GM18907 (cell line): ENCODE results near the gene FFAR3.
"Not testable (repeated sequence)": the region's sequence is repeated elsewhere in the genome, so short reads cannot be mapped to it uniquely, and the experiment has no call there.

Experiments used
- ATAC-seq: cut with Tn5 transposase; IDR thresholded peaks from one replicate; pipeline ENCODE4 v1.9.1; 2021; ENCODE audit warnings: mild to moderate bottlenecking, moderate library complexity; ENCODE audit not compliant: unreplicated experiment

The FFAR3 gene

GRCh38 chr19:35399948-35400772 is 41.9 kb downstream of the FFAR3 start:
- no peak for ATAC-seq

GRCh38 chr19:35400773-35401100 is 42.5 kb downstream of the FFAR3 start:
- no peak for ATAC-seq

GRCh38 chr19:35401416-35401815 is 43.2 kb downstream of the FFAR3 start:
- ATAC-seq = not testable (repeated sequence)

- ATAC-seq = no peak
Measured at GRCh38 chr19:35403116-35403760, 45.0 kb downstream of the FFAR3 start.

GRCh38 chr19:35404879-35405622 is 46.8 kb downstream of the FFAR3 start:
- ATAC-seq = no peak

GRCh38 chr19:35407619-35408018 is 49.4 kb downstream of the FFAR3 start:
- no peak for ATAC-seq

- peak; percentile 69 for ATAC-seq
Measured at GRCh38 chr19:35408284-35409171, 50.3 kb downstream of the FFAR3 start.

GRCh38 chr19:35409191-35409590 is 50.9 kb downstream of the FFAR3 start:
- ATAC-seq = no peak
